ENCODE measurements around the gene INPP5D. TPM values are rescaled to one million over a fixed set of nuclear protein-coding genes. Genes with fewer than 3 reads are reported as not detected.
A peak's percentile ranks its signal among the peaks of the same experiment; 100 is the strongest.
"Not testable (repeated sequence)": the region's sequence is repeated elsewhere in the genome, so short reads cannot be mapped to it uniquely, and the experiment has no call there.

INPP5D gene
- total RNA-seq, 1 donor from 2014 or later, result 4.9 TPM

DNA sequence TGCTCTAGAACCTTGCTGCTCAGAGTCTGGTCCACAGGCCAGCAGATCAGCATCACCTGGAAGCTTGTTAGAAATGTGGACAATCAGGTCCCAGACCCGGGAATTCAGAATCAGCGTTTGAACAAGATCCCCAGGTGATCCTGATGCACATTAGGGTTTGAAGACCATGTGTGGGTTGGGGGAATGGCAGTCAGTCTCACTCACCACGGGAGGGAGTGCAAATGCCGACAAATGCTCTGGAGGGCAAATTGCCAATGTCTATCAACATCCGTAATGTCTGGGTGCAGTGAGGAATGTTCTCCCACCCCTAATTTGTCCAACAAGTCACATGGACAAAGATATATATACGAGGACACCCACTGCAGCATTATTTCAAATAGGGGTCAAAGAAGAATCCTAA lies 34.5 kb downstream of the INPP5D start:
- no peak overlapping the region for H3K27ac ChIP-seq (replicated peaks)
- intact Hi-C loops (cut with micrococcal nuclease), result no loop called here
- no peak for TF ChIP-seq CTCF (IDR thresholded peaks at IDR 0.05; ENCODE audit: borderline replicate concordance)
- DNase-seq, result no peak
- H3K4me1 ChIP-seq, result peaks cover 4% of the 10 kb centered on the region
- no peak overlapping the region for H3K4me3 ChIP-seq
- H3K9me3 ChIP-seq (replicated peaks), result no peaks in the 10 kb centered on the region
- H3K36me3 ChIP-seq, result no peaks in the 10 kb centered on the region
- peaks cover 6% of the 10 kb centered on the region for H3K27me3 ChIP-seq (ENCODE audit: low read depth)

- intact Hi-C loops (cut with micrococcal nuclease), result no loop called here
- Histone ChIP-seq H3K36me3 (no peaks in the 10 kb centered on the region), H3K4me3 (no peak overlapping the region), H3K27me3 (ENCODE audit: low read depth) (peaks cover 6% of the 10 kb centered on the region), H3K4me1 (peaks cover 4% of the 10 kb centered on the region), H3K9me3 (replicated peaks) (no peaks in the 10 kb centered on the region), H3K27ac (replicated peaks) (no peak overlapping the region)
- DNase-seq, result no peak
- no peak for TF ChIP-seq CTCF (IDR thresholded peaks at IDR 0.05; ENCODE audit: borderline replicate concordance)
These were observed 35.9 kb downstream of the INPP5D start for GRCh38 chr2:233096006-233096405.

DNA sequence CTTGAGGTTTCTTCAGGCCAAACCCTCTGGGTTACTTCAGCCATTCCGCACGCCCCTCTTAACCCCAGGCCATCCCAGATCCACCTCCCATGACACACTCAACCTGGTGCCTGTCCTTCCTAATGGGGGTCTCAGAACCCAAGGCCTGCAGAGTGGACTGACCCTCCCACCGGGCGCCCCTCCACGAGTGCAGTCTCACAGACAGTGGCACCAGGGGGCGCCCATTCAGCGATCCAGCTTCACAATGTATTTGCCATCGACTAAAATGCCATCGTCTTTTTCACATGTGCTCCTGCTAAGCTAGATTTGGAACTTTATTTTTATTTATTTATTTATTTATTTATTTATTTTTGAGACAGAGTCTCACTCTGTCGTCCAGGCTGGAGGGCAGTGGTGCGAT lies 38.5 kb downstream of the INPP5D start:
- intact Hi-C loops (cut with micrococcal nuclease), result no loop called here
- H3K36me3 ChIP-seq, result no peaks in the 10 kb centered on the region
- DNase-seq, result no peak

GRCh38 chr2:233099820-233100191 lies 39.7 kb downstream of the INPP5D start:
- intact Hi-C loops (cut with micrococcal nuclease); DNase-seq; H3K27me3 ChIP-seq (ENCODE audit: low read depth); H3K9me3 ChIP-seq (replicated peaks); H3K27ac ChIP-seq (replicated peaks); H3K4me3 ChIP-seq; H3K4me1 ChIP-seq; H3K36me3 ChIP-seq: not testable (repeated sequence)

More for the DNA sequence above, 38.5 kb downstream of the INPP5D start:
- H3K27ac ChIP-seq (replicated peaks), result no peak overlapping the region
- H3K4me3 ChIP-seq, result no peak overlapping the region
- peaks cover 4% of the 10 kb centered on the region for H3K4me1 ChIP-seq
- H3K9me3 ChIP-seq (replicated peaks), result no peaks in the 10 kb centered on the region
- peaks cover 6% of the 10 kb centered on the region for H3K27me3 ChIP-seq (ENCODE audit: low read depth)
- peak; percentile 53 for TF ChIP-seq CTCF (IDR thresholded peaks at IDR 0.05; ENCODE audit: borderline replicate concordance)

DNA sequence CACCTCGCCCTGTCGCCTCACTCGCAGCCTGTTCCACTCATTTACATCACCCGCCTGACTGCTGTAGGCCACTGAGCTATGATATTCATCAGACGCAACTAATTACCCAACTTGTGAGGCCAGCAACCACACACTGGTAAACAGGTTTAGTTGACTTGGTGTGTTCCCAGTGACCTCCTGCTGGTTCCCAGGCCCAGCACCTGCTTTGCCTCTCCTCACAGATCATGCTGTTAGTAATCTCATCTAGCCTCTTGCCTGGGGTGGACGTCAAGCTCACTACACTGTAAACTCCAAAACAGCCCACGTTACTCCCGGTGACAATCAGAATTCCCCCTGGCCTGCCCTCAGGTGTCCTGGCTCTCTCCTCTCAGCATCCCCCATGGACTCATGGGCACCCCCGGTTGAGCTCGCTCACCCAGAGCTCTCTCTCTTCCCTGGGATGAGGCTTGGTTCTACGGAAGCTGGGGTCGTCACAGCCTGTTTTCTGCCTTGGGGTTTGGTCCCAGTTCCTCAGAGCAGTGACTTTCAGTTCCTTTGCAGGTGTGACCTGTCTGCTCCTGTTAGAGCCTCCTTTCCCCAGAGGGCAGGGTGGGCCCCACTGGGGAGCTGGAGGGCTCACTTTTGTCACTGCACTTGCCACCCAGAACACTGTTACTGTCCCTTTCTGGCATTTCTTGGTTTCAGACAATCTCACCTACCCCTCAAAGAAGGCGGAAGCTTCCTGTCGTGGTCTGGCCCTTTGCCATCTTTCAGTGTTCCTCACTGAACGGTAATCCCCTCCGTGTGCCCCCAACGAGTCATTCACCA lies 40.3 kb downstream of the INPP5D start:
- H3K4me3 ChIP-seq, result no peak overlapping the region
- no peaks in the 10 kb centered on the region for H3K4me1 ChIP-seq
- H3K9me3 ChIP-seq (replicated peaks), result no peaks in the 10 kb centered on the region
- intact Hi-C loops (cut with micrococcal nuclease), result no loop called here
- TF ChIP-seq CTCF (IDR thresholded peaks at IDR 0.05; ENCODE audit: borderline replicate concordance), result no peak
- no peak for DNase-seq
- no peaks in the 10 kb centered on the region for H3K27me3 ChIP-seq (ENCODE audit: low read depth)
- H3K27ac ChIP-seq (replicated peaks), result no peak overlapping the region
- no peaks in the 10 kb centered on the region for H3K36me3 ChIP-seq

- no peak for DNase-seq
- Histone ChIP-seq H3K27ac (replicated peaks) (no peak overlapping the region), H3K36me3 (no peaks in the 10 kb centered on the region), H3K4me1 (no peaks in the 10 kb centered on the region), H3K27me3 (ENCODE audit: low read depth) (no peaks in the 10 kb centered on the region), H3K9me3 (replicated peaks) (no peaks in the 10 kb centered on the region), H3K4me3 (no peak overlapping the region)
- intact Hi-C loops (cut with micrococcal nuclease), result no loop called here
- no peak for TF ChIP-seq CTCF (IDR thresholded peaks at IDR 0.05; ENCODE audit: borderline replicate concordance)
These were observed 41.0 kb downstream of the INPP5D start for GRCh38 chr2:233101141-233101540.
